HG03558 (cell line): ENCODE measurements around the gene POLD1.
"Not testable (repeated sequence)": the region's sequence is repeated elsewhere in the genome, so short reads cannot be mapped to it uniquely, and the experiment has no call there.

ENCODE experiments used
- ATAC-seq: cut with Tn5 transposase; IDR thresholded peaks from one replicate; pipeline ENCODE4 v1.9.1; 2021; ENCODE audit warnings: moderate number of reproducible peaks; ENCODE audit not compliant: unreplicated experiment; ENCODE audit errors: extremely low read depth

Gene POLD1

GRCh38 chr19:50432221-50433028 is 48.3 kb downstream of the POLD1 start, which contains the start of gene MYBPC2:
MYBPC2 (plus strand) TSS chr19:50432892; CDS start chr19:50432954, 62 bp downstream.
- ATAC-seq: no peak

GRCh38 chr19:50433201-50434180 is 49.3 kb downstream of the POLD1 start:
- no peak for ATAC-seq

GRCh38 chr19:50434525-50434924 is 50.4 kb downstream of the POLD1 start:
- no peak for ATAC-seq

- ATAC-seq: no peak
Measured at GRCh38 chr19:50435221-50435620, 51.1 kb downstream of the POLD1 start.

GRCh38 chr19:50435627-50436026 is 51.5 kb downstream of the POLD1 start:
- no peak for ATAC-seq

- ATAC-seq: no peak
Measured at GRCh38 chr19:50437862-50438449, 53.8 kb downstream of the POLD1 start.

- not testable (repeated sequence) for ATAC-seq
Measured at GRCh38 chr19:50439130-50439529, 55.0 kb downstream of the POLD1 start.

GRCh38 chr19:50444059-50444458 is 59.9 kb downstream of the POLD1 start:
- ATAC-seq: no peak

GRCh38 chr19:50447053-50447452 is 62.9 kb downstream of the POLD1 start:
- ATAC-seq: no peak

- ATAC-seq: no peak
Measured at GRCh38 chr19:50447750-50448149, 63.6 kb downstream of the POLD1 start.

- ATAC-seq: no peak
Measured at GRCh38 chr19:50449236-50449899, 65.2 kb downstream of the POLD1 start.

GRCh38 chr19:50450369-50451222 is 66.4 kb downstream of the POLD1 start:
- no peak for ATAC-seq

- ATAC-seq: no peak
Measured at GRCh38 chr19:50451223-50451534, 67.0 kb downstream of the POLD1 start.

- ATAC-seq: no peak
Measured at GRCh38 chr19:50453243-50453642, 69.1 kb downstream of the POLD1 start.

- no peak for ATAC-seq
Measured at GRCh38 chr19:50455992-50456391, 71.8 kb downstream of the POLD1 start.

GRCh38 chr19:50457300-50457699 is 73.2 kb downstream of the POLD1 start:
- ATAC-seq: no peak

GRCh38 chr19:50458396-50459066 is 74.4 kb downstream of the POLD1 start:
- no peak for ATAC-seq

GRCh38 chr19:50459067-50459456 is 74.9 kb downstream of the POLD1 start:
- no peak for ATAC-seq

GRCh38 chr19:50459638-50460037 is 75.5 kb downstream of the POLD1 start:
- no peak for ATAC-seq
